CD4-positive, alpha-beta T cell treated with Interleukin-17A for 4 hours (primary cell): Measurements from ENCODE around the gene TBC1D2B.
A peak's percentile ranks its signal among the peaks of the same experiment; 100 is the strongest.
"Not testable (repeated sequence)": the region's sequence is repeated elsewhere in the genome, so short reads cannot be mapped to it uniquely, and the experiment has no call there.

ENCODE experiments used
- DNase-seq: peaks from one replicate; pipeline ENCODE4 v3.0.0-alpha.2; 2020; ENCODE audit warnings: mixed read lengths

The TBC1D2B gene

GRCh38 chr15:77999486-77999885, 78.0 kb downstream of the TBC1D2B start:
- no peak for DNase-seq

- DNase-seq: no peak
Observed at GRCh38 chr15:77998592-77998991, 78.9 kb downstream of the TBC1D2B start.

DNA sequence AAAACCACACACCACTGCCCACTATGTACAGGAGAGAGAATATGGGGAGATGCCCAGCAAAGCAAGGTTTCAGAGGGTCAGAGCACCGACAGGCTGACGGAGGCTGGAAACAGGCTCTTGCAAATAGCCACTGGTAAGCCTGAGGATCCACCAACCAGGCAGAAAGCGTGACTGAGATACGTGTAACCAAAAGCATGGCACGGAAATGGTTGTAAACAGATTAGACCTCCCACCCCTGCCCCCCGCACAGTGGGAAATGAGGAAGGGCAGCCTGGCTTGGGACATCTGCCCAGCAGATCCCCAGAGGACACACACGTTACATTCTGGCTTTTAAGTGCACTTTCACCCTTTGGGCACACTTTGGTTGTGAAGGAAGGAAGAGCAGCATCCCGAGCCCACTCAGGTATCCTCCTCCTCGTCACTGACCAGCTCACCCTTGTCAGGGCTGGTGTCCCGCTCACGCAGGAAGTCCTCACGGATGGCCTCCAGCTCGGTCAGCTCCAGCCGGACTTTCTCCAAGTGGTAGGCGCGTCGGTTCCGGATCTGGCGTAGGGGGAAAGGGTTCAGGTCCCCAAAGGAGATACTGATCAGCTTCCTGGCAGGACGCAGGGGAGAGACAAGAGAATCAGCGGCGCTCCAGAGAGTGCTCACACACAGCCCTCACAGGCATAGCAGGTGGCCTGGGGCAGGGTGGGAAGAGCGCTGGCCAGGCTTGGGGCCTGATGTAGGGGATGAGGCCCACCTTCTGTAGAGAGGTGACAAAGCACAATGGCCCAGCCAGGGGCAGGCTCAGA, 79.6 kb downstream of the TBC1D2B start:
- DNase-seq: not testable (repeated sequence)

DNA sequence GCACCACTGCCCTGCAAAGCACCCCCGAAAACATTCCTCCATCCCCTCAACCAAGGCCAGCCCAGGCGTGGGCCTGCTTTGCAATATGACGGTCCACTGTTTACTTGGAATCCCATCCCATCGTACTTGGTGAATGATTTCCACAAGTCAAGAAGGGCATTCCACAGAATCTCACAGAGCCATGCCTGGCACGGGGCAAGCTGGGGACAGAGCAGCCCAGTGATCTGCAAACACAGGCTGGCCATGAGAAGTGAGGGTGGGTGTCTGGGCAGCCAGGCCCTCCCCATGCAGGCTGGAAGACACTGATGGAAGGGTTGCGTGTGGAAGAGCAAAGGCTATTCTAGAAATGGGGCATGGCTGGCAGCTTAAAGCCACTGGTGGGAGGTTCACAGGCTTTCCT, 80.3 kb downstream of the TBC1D2B start:
- not testable (repeated sequence) for DNase-seq

DNA sequence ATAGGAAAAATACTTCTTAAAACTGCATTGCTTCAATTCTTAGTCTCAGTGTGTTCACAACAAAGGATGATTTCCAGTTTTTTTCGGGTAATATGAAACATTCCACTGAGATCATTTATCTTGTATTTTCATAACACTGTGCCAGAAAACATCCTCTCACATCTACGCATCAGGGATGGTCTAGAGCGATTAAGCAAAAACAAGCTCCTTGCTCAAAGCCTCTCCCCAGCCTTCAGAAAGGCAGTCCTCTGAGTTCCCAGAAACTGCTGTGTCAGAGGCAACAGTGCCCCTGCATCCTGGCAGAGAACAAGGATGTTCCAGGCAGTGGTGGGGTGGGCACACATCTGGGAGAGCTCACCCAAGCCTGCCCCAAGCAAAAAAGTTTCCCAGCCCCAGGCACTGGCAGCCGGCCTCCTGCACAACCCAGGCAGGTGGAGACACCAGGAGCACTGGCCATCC, 80.8 kb downstream of the TBC1D2B start:
- not testable (repeated sequence) for DNase-seq

DNA sequence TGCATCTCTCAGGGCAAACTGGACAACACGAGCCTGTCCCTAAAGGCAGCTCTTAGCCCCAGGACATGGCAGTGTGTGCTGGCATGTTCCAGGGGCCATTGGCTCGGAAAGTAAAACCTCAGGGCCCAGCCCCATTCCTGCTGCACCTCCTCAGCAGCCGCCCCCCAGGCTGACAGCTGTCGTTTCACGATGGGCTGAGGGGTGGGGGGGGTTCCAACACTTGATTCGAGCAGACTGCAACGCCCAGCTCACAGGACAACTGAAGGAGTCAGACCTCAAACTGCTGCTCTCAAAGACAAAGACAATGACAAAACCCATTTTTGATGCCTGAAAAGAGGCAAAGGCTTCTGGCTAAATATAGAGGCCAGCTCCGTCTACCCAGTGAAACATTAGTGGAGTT, 81.3 kb downstream of the TBC1D2B start:
- DNase-seq: not testable (repeated sequence)

DNA sequence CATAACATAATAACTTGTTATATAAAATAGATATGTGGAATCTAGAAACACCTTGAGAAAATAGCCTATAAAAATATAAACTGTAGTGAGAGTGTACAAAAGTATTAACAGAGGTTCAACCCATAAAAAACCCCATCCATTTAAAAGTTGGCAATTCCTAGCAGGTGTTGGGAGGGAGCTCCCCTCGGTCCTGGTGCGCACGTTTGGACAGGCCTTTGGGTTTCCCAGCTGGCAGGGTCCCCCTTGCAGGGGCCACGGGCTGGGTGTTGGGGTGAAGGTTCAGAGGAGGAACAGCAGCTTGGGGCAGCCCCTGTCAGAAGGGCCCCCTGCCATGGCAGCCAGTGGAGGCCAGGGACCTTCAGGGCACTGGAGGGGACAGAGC, 82.0 kb downstream of the TBC1D2B start:
- not testable (repeated sequence) for DNase-seq

DNA sequence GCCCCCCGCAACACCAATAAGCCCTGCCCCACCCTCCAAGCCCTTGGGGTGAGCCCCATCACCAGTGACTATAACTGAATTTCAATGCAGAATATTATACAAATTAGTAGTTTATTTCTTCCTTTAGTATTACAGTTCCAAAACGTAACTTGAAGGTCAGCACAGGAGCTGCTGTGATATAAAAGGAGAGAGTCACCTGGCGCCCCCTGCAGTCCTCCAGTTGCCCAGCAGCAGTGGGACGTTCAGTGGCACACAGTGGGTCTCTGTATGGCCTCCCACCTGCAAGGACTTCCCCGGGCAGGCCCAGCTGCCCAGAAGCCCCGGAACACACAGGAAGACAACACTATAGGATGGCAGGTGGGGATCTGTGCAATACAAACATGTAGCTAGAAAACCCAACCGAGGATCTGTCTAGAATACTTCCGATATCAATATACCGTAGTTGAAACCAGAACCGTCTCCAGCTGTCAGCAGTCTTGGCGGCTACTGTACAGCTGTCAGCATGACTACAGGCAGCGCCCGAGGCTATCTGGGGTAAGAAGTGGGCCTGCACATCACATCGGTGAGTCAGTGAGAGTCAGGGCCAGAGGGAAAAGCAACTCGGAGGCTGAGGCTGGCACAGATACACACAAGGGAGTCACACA, 82.5 kb downstream of the TBC1D2B start:
- DNase-seq: not testable (repeated sequence)

DNA sequence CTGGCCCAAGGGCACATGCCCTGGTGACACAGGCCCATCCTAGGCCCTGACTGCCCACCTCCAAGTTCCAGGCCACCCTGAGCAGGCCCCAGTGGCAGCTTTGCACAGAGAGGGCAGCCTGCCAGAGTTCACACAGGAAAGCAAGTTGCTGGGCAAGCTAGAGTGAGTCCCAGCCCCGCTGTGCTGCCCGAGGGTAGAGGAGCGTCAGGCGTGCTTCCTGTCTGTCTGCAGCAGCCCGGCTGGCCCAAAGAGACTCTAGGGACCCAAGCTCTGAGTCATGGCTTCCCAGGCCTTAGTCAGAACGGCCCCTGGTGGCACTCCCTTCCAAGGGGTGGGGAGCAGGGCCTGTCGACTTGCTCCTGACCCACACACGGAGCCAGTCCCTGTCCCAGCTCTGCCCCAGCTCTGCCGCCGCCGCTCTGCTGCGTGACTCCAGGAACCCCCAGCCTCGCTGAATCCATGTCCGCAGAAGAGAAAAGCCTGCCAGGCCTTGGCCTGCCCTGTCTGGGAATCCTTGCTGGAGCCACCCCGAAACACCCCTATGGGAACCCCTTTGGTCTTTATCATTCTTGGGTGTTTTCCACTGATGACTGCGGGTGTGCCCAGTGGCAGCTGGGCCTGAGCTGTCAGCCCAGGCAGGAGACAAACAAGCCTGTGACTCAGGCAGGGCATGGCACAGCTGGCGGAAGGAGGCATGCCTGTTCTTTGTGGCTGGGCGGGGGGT, 83.4 kb downstream of the TBC1D2B start:
- DNase-seq: peak; percentile 52

- no peak for DNase-seq
Observed at GRCh38 chr15:77993374-77993911, 84.1 kb downstream of the TBC1D2B start.

- DNase-seq: no peak
Observed at GRCh38 chr15:77992356-77993222, 84.9 kb downstream of the TBC1D2B start.

GRCh38 chr15:77991658-77992201, 85.8 kb downstream of the TBC1D2B start:
- not testable (repeated sequence) for DNase-seq

DNA sequence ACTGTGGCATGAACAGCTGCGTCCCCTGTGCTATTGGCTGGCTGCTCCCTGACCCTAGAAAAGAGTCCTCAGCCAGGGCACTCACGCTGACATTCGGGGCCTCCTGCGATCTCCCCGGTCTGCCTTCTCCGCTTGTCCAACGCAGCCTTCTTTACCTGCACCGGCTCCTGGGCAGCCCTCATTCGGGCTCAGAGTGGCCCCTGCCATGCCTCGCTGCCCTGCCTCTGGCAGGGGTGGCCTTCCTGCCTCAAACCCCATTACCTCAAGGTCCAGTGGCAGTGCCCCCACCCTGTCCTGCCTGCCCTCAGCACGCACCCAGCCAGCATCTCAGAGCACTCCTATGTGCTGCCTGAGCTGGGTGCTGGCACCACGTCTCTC, 86.5 kb downstream of the TBC1D2B start:
- DNase-seq: no peak

DNA sequence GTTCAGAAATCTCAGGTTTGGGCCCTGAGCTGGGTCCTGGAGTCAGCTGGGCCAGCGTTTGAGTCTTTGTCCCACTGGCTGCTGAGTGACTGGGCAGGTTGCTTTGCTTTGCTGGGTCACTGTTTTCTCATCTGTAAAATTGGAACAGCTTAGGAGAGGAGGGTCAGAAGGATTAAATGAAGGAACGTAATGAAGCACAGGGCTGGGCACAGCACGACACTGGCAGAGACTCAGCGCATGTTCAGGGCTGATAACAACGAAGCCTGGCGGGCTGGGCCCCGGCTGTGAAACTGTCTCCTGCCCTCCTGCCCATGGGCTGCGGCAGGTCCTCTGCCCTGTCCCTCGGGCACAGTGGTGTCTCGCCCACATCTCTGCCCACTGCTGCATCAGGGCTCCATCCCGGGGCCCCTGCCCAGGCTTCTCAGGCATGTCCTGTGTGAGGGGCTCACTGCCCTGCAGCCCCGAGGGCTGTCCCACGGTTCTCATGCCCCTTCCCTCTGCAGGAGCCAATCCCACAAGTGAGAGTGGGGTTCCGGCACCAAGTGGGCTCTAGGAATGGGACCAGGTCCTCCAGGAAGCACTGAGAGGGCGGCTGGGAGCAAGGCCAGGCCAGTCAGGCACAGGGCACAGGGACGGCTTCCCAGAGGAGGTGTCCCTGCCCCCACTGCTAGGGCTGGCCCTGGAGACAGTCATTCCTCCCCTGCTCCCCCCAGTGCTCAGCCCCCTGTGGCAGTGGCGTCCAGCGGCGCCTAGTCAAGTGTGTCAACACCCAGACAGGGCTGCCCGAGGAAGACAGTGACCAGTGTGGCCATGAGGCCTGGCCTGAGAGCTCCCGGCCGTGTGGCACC, 88.0 kb downstream of the TBC1D2B start:
- DNase-seq: no peak

DNA sequence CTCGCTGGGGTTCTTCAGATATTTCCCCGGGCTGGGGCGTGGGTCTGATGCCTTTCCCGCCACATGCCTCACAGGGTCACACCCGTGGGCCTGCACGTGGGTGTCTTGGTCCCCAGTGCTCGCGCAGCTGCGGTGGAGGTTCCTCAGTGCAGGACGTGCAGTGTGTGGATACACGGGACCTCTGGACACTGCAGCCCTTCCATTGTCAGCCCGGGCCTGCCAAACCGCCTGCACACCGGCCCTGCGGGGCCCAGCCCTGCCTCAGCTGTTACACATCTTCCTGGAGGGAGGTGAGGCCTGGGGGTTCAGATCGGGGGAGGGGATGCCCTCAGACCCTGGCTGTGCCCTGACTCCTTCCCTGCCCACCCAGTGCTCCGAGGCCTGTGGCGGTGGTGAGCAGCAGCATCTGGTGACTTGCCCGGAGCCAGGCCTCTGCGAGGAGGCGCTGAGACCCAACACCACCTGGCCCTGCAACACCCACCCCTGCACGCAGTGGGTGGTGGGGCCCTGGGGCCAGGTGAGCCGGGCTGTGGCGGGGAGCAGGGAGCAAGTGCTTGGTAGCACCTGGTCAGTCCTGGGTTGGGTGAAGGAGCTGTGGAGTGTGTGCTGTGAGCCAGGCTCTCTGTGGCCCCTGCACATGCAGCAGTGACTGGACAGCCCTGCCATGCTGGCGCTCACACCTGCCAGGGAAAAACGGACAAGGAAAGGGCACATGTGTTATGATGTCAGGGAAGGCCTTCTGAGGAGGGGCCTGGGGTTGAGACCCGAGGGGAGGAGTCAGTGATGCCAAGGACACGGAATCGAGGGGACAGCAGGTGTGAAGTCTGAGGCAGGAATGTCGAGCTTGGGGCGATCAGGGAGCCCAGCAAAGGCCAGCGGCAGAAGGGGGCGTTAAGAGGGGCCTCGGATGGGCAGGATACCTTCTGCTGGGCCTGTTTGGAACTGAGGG, 88.9 kb downstream of the TBC1D2B start:
- DNase-seq: no peak

DNA sequence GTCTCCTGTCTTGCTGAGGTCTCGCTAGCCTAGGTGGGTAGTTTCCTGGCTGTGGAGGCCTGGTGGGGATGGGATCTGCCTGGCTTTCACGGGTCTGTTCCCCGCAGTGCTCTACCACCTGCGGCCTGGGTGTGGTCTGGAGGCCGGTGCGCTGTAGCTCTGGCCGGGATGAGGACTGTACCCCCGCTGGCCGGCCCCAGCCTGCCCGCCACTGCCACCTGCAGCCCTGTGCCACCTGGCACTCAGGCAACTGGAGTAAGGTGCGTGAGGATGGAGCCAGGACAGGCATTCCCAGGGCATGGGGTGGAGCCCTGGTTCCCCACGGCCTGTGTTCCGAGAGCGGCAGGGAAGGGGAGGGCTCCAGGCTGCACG, 89.8 kb downstream of the TBC1D2B start:
- not testable (repeated sequence) for DNase-seq

DNA sequence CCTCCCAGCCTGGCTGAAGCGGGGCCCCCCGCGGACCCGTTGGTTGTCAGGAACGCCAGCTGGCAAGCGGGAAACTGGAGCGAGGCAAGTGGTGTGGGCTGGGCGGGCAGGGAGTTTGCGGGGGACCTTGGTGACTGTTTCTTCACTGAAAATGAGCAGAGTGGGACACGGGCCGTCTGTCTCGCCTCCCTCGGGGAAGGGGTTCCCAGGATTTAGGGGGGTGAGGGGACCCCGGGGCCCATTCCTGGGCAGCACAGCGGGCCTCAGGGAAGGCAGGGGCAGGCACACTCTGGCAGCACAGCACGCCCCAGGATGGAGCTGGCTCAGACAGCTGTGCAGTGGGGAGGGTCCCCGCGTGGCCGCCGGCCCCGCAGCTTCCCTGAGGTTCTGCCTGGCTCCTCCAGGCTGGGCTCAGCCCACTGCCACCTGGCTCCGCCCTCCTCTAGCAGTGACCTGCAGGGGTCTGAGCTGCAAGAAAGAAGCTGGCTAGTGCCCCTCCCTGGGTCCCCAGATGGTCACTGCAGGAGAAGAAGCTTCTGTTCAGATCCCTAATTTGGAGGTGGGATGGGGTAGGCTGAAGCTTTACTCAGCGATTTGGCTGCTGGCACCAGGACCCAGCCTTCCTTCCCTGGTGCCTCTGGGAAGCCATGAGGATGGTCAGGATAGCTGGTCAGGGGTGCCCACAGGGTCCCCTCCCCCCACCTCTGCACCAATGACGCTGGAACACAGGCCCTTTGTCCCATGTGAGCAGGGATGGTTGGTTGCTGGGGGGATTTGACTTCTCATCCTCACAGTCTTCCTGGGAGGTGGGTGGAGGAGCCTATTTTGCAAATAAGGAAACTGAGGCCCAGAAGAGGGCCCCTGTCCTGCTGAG, 90.4 kb downstream of the TBC1D2B start:
- DNase-seq: no peak

DNA sequence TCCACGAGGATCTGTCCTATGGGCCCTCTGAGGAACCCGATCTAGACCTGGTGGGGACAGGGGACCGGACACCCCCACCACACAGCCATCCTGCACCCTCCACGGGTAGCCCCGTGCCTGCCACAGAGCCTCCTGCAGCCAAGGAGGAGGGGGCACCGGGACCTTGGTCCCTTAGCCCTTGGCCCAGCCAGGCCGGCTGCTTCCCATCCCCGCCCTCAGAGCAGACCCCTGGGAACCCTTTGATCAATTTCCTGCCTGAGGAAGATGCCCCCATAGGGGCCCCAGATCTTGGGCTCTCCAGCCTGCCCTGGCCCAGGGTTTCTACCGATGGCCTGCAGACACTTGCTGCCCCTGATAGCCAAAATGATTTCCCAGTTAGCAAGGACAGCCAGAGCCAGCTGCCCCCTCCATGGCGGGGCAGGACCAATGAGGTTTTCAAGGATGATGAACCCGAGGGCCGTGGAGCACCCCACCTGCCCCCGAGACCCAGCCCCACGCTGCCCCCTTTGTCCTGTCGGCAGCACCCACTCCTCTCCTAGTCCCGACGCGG, 91.5 kb downstream of the TBC1D2B start:
- no peak for DNase-seq
